HEK293 (cell line): ENCODE results near the gene PPP3CA.

Experiments used
- REST ChIP-seq: fragments of 450-650 bp; formaldehyde crosslinking; IDR thresholded peaks from 2 replicates; pipeline ENCODE4 v1.5.1; 2016; ENCODE audit warnings: missing biosample characterization, missing genetic modification characterization
- TRIM28 ChIP-seq: IDR thresholded peaks from 2 replicates; pipeline ENCODE4 v1.6.1; 2011; ENCODE audit warnings: low read length, control low read depth, borderline replicate concordance
- ZBTB20 ChIP-seq: fragments of 450-650 bp; formaldehyde crosslinking; IDR thresholded peaks from 2 replicates; pipeline ENCODE4 v1.5.1; 2016; ENCODE audit warnings: missing biosample characterization, missing genetic modification characterization
- ZNF157 ChIP-seq: fragments of 450-650 bp; formaldehyde crosslinking; IDR thresholded peaks from 2 replicates; pipeline ENCODE4 v1.5.1; 2016; ENCODE audit warnings: missing biosample characterization, missing genetic modification characterization
- ZNF202 ChIP-seq: fragments of 450-650 bp; formaldehyde crosslinking; IDR thresholded peaks from 2 replicates; pipeline ENCODE4 v1.5.1; 2016; ENCODE audit warnings: missing biosample characterization, missing genetic modification characterization, borderline replicate concordance
- ZNF404 ChIP-seq: fragments of 450-650 bp; formaldehyde crosslinking; IDR thresholded peaks from 2 replicates; pipeline ENCODE4 v1.5.1; 2017; ENCODE audit warnings: missing biosample characterization, missing genetic modification characterization
- TF ChIP-seq, protein P1 (sequence below): fragments of 450-650 bp; formaldehyde crosslinking; IDR thresholded peaks from 2 replicates; pipeline ENCODE4 v1.5.1; 2016; ENCODE audit warnings: missing biosample characterization, missing genetic modification characterization
- TF ChIP-seq, protein P2 (sequence below): fragments of 450-650 bp; formaldehyde crosslinking; IDR thresholded peaks from 2 replicates; pipeline ENCODE4 v1.5.1; 2016; ENCODE audit warnings: missing biosample characterization, missing genetic modification characterization

- TF ChIP-seq, protein P1, sequence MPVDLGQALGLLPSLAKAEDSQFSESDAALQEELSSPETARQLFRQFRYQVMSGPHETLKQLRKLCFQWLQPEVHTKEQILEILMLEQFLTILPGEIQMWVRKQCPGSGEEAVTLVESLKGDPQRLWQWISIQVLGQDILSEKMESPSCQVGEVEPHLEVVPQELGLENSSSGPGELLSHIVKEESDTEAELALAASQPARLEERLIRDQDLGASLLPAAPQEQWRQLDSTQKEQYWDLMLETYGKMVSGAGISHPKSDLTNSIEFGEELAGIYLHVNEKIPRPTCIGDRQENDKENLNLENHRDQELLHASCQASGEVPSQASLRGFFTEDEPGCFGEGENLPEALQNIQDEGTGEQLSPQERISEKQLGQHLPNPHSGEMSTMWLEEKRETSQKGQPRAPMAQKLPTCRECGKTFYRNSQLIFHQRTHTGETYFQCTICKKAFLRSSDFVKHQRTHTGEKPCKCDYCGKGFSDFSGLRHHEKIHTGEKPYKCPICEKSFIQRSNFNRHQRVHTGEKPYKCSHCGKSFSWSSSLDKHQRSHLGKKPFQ (tag by site-specific recombination) = no peak
- TF ChIP-seq, protein P2, sequence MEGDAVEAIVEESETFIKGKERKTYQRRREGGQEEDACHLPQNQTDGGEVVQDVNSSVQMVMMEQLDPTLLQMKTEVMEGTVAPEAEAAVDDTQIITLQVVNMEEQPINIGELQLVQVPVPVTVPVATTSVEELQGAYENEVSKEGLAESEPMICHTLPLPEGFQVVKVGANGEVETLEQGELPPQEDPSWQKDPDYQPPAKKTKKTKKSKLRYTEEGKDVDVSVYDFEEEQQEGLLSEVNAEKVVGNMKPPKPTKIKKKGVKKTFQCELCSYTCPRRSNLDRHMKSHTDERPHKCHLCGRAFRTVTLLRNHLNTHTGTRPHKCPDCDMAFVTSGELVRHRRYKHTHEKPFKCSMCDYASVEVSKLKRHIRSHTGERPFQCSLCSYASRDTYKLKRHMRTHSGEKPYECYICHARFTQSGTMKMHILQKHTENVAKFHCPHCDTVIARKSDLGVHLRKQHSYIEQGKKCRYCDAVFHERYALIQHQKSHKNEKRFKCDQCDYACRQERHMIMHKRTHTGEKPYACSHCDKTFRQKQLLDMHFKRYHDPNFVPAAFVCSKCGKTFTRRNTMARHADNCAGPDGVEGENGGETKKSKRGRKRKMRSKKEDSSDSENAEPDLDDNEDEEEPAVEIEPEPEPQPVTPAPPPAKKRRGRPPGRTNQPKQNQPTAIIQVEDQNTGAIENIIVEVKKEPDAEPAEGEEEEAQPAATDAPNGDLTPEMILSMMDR = no peak
- TF ChIP-seq ZBTB20 (tag by site-specific recombination) (no peak), ZNF404 (tag by site-specific recombination) (no peak), ZNF157 (tag by site-specific recombination) (no peak), REST (no peak), TRIM28 (no peak), ZNF202 (no peak)
These were observed 273.0 kb downstream of the PPP3CA start for GRCh38 chr4:101074326-101074725.
